Progenitor cell of endocrine pancreas (in vitro differentiated cells): ENCODE measurements around the gene PDC. TPM values are rescaled to one million over a fixed set of nuclear protein-coding genes. Genes with fewer than 3 reads are reported as not detected.

Experiments used
- DNase-seq: peaks from one replicate; pipeline ENCODE4 v3.0.0; 2021; ENCODE audit warnings: low spot score; ENCODE audit not compliant: unreplicated experiment
- H3K27ac Mint-ChIP-seq: 2 replicates; pipeline ENCODE4 v1.8.0; 2021; ENCODE audit warnings: mild to moderate bottlenecking, moderate library complexity, mixed read lengths
- H3K27me3 Mint-ChIP-seq: 2 replicates; pipeline ENCODE4 v1.8.0; 2021; ENCODE audit warnings: mixed read lengths
- H3K36me3 Mint-ChIP-seq: 2 replicates; pipeline ENCODE4 v1.8.0; 2022; ENCODE audit warnings: mixed read lengths; ENCODE audit not compliant: insufficient read depth
- H3K4me1 Mint-ChIP-seq: 2 replicates; pipeline ENCODE4 v1.8.0; 2021; ENCODE audit warnings: low read depth, mixed read lengths
- H3K4me3 Mint-ChIP-seq: 2 replicates; pipeline ENCODE4 v1.8.0; 2021; ENCODE audit warnings: low read depth, mild to moderate bottlenecking, moderate library complexity, mixed read lengths
- H3K9me3 Mint-ChIP-seq: 2 replicates; pipeline ENCODE4 v1.8.0; 2021; ENCODE audit warnings: low read depth, mixed read lengths
- long read RNA-seq: library from polyadenylated mRNA; unstranded; transcript quantifications from one replicate; pipeline ENCODE4 v2.0.0, GENCODE V29; 2020
- total RNA-seq: library from RNA; stranded (reverse); gene quantifications from 2 replicates; pipeline ENCODE4 v1.2.1, GENCODE V29; 2021
- TF ChIP-seq, protein P1 (sequence below): fragments of 200-600 bp; sonication (generic); IDR thresholded peaks from one replicate; pipeline ENCODE4 v1.5.0; 2021; ENCODE audit warnings: antibody characterized with exemption, mild to moderate bottlenecking; ENCODE audit not compliant: unreplicated experiment

Gene PDC
- not detected in 2 replicates for total RNA-seq
- long read RNA-seq = 0 reads

DNA sequence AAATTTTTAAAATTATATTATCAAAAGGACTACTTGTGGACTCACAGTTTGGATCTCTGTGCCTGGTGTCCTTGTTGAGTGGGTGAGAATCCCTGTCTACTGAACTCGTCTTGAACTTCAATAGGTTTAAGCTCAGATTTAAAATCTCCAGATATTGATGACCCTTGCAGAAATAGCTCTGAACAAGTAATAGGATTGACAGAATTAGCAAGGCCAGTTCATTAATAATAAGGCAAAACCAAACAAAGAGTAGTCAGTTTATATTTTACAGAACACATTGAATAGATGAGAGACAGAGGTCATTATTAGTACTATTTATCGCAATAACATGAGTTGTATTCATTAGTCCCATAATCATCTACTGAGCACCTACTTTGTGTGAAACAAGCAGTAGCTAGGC, at the start of gene PDC:
Gene PDC (minus strand): TSS at position 101 of the 400 bp plus-strand sequence. CDS start 11,655 bp downstream, outside the sequence.
- no peak within 1 kb of the TSS for H3K4me3 Mint-ChIP-seq
- no peak within 1 kb of the TSS for H3K27ac Mint-ChIP-seq
- TF ChIP-seq, protein P1, sequence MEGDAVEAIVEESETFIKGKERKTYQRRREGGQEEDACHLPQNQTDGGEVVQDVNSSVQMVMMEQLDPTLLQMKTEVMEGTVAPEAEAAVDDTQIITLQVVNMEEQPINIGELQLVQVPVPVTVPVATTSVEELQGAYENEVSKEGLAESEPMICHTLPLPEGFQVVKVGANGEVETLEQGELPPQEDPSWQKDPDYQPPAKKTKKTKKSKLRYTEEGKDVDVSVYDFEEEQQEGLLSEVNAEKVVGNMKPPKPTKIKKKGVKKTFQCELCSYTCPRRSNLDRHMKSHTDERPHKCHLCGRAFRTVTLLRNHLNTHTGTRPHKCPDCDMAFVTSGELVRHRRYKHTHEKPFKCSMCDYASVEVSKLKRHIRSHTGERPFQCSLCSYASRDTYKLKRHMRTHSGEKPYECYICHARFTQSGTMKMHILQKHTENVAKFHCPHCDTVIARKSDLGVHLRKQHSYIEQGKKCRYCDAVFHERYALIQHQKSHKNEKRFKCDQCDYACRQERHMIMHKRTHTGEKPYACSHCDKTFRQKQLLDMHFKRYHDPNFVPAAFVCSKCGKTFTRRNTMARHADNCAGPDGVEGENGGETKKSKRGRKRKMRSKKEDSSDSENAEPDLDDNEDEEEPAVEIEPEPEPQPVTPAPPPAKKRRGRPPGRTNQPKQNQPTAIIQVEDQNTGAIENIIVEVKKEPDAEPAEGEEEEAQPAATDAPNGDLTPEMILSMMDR = no peak
- H3K4me1 Mint-ChIP-seq = no peaks in the 10 kb centered on the region
- H3K27me3 Mint-ChIP-seq = no peaks in the 10 kb centered on the region
- no peaks in the 10 kb centered on the region for H3K36me3 Mint-ChIP-seq
- H3K9me3 Mint-ChIP-seq = no peaks in the 10 kb centered on the region
- no peak for DNase-seq

DNA sequence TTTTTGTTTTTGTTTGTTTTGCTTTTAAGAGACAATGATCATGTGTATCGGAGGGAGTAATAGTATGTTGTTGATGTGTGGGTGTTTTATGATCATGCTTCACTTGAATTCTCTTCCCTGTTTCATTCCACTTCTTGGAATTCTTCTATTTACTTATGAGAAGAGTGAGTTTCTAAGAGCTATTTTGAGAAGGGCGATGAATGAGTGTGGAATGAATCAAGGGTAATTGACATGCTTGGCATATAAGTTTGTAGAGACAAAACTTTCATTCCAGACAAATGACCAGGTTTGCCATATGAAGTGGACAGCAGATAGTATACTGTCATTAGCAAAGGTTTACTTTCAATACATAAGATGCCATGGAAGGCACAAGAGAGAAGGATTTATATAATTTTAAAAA, 42.3 kb upstream of the PDC start:
- Mint-ChIP-seq H3K4me3 (no peak overlapping the region), H3K36me3 (peaks cover 2% of the 10 kb centered on the region), H3K27me3 (no peaks in the 10 kb centered on the region), H3K27ac (no peak overlapping the region), H3K9me3 (peaks cover 17% of the 10 kb centered on the region), H3K4me1 (peaks cover 7% of the 10 kb centered on the region)
- DNase-seq = no peak
- TF ChIP-seq, protein P1 = no peak

DNA sequence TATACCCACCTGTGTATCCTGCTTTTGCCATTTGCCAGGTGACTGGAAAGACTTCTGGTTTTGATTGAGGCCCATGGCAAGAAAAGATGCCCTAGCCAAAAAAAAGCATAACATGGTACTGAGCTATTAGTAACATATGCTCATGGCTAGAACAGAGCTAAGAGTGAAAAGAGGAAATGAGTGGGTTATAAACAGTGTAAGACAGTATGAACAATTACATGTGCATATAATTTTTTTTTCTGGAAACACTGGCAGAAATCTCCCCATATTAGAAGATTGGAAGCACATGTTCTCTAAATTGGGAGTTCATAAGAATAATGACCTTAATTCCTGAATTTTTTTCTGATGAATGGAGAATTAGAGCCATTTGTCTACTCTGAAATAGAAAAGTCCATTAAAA, 41.2 kb upstream of the PDC start:
- H3K27ac Mint-ChIP-seq = no peak overlapping the region
- peaks cover 8% of the 10 kb centered on the region for H3K4me1 Mint-ChIP-seq
- TF ChIP-seq, protein P1 = no peak
- peaks cover 12% of the 10 kb centered on the region for H3K9me3 Mint-ChIP-seq
- peaks cover 2% of the 10 kb centered on the region for H3K36me3 Mint-ChIP-seq
- no peak overlapping the region for H3K4me3 Mint-ChIP-seq
- no peaks in the 10 kb centered on the region for H3K27me3 Mint-ChIP-seq
- DNase-seq = no peak

DNA sequence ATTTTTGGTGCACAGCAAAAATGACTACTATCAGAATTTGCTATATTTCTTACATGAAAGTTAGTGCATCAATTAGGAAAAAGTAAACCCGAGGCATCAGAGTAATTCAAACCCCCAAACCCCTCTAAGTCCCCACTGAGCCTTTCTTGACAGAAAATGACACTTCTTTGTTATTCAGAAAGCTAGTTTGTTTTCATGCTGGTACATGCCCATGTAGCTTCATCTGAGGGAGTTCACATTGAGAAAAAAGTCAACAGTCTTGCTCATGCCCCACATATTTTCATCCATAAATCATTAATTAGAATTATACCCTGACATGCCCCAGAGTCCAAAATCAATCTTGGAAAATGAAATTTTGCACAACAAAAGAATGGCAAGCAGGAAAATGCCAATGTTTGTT, 39.9 kb upstream of the PDC start:
- Mint-ChIP-seq H3K4me1 (peaks cover 8% of the 10 kb centered on the region), H3K4me3 (no peak overlapping the region), H3K27me3 (no peaks in the 10 kb centered on the region), H3K27ac (no peak overlapping the region), H3K36me3 (no peaks in the 10 kb centered on the region), H3K9me3 (peaks cover 9% of the 10 kb centered on the region)
- no peak for DNase-seq
- TF ChIP-seq, protein P1 = no peak

DNA sequence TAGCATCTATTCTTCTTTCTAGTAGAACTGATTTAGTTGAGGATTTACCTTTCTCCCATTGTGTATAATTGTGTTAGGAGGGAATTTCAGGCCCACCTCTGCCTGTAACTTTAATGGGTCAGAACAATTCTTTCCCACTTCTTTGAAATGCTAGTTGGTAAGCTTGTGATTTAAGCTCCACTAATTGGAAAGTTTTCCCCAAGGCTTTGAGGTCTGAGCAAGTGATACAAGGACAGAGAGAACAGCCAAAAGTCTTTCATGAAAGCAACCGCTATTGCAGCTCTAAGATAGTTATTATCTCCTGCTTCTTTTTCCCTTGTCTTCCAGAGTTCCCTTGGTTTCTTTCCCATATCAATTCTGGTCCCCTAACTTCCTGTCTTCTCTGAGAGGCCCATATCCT, 38.7 kb upstream of the PDC start:
- peaks cover 8% of the 10 kb centered on the region for H3K4me1 Mint-ChIP-seq

More for the DNA sequence above, 38.7 kb upstream of the PDC start:
- H3K27ac Mint-ChIP-seq = peak overlapping the region; percentile 26
- H3K36me3 Mint-ChIP-seq = no peaks in the 10 kb centered on the region
- no peaks in the 10 kb centered on the region for H3K27me3 Mint-ChIP-seq
- no peaks in the 10 kb centered on the region for H3K9me3 Mint-ChIP-seq
- no peak for DNase-seq
- H3K4me3 Mint-ChIP-seq = no peak overlapping the region
- TF ChIP-seq, protein P1 = no peak
